Kidney epithelial cell (primary cell): ENCODE results near the gene MARCKSL1. TPM values are rescaled to one million over a fixed set of nuclear protein-coding genes. Genes with fewer than 3 reads are reported as not detected.

ENCODE experiments used
- DNase-seq: peaks from one replicate; pipeline ENCODE4 v3.0.0-alpha.2; 2010; ENCODE audit warnings: low read depth
- H3K27me3 ChIP-seq: 2 replicates; pipeline ENCODE4 v1.6.0; 2011; ENCODE audit warnings: low read length; ENCODE audit not compliant: control insufficient read depth, insufficient read depth
- H3K36me3 ChIP-seq: 2 replicates; pipeline ENCODE4 v1.5.1; 2011; ENCODE audit warnings: low read length; ENCODE audit not compliant: control insufficient read depth, insufficient read depth
- H3K4me3 ChIP-seq: 2 replicates; pipeline ENCODE4 v1.5.1; 2011; ENCODE audit warnings: low read depth, mild to moderate bottlenecking, control low read depth, low read length
- total RNA-seq: library from RNA; depleted of rRNA; stranded (reverse); fragments of >200 nt; gene quantifications from 2 replicates; pipeline ENCODE4 v1.2.3, GENCODE V29; 2015
- TF ChIP-seq, protein P1 (sequence below): IDR thresholded peaks from 2 replicates; pipeline ENCODE4 v1.5.1; 2011; ENCODE audit warnings: mild to moderate bottlenecking, moderate library complexity, low read length, control low read depth, inconsistent platforms; ENCODE audit not compliant: insufficient read depth, poor library complexity, severe bottlenecking

Gene MARCKSL1
- total RNA-seq, 1 donor from 2014 or later: 184 TPM

DNA sequence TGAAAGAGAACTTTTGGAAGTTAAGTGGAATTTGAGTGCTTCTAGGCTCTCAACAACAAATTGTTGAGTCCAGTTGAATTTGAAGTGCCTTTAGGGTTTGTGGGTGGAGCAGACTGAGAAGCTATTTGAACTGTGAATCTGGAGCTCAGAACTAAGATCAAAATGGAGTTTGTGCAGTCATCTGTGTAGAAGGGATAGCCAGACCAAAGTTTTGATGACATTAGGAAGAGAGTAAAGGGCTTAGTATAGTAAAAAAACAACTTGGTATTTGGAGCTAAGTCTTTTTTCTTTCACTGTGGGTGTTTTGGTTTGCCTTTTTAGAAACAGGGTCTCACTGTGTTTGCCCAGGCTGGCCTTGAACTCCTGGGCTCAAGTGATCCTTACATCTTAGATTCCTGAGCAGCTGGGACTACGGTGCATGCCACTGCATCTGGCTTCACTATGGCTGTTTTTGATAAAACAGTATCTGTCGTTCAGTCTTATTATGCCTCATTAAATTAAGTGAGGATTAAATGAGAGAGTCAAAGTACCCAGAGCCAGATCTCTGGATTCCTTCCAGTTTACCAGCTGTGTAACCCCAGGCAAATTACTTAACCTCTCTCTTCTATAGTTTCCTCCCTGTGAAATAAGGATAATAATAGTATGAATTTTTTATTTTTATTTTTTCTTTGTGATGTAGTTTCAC lies 24.2 kb downstream of the MARCKSL1 start:
- DNase-seq: no peak
- Histone ChIP-seq H3K27me3 (no peaks in the 10 kb centered on the region), H3K36me3 (no peaks in the 10 kb centered on the region), H3K4me3 (no peak overlapping the region)
- TF ChIP-seq, protein P1, sequence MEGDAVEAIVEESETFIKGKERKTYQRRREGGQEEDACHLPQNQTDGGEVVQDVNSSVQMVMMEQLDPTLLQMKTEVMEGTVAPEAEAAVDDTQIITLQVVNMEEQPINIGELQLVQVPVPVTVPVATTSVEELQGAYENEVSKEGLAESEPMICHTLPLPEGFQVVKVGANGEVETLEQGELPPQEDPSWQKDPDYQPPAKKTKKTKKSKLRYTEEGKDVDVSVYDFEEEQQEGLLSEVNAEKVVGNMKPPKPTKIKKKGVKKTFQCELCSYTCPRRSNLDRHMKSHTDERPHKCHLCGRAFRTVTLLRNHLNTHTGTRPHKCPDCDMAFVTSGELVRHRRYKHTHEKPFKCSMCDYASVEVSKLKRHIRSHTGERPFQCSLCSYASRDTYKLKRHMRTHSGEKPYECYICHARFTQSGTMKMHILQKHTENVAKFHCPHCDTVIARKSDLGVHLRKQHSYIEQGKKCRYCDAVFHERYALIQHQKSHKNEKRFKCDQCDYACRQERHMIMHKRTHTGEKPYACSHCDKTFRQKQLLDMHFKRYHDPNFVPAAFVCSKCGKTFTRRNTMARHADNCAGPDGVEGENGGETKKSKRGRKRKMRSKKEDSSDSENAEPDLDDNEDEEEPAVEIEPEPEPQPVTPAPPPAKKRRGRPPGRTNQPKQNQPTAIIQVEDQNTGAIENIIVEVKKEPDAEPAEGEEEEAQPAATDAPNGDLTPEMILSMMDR: no peak

DNA sequence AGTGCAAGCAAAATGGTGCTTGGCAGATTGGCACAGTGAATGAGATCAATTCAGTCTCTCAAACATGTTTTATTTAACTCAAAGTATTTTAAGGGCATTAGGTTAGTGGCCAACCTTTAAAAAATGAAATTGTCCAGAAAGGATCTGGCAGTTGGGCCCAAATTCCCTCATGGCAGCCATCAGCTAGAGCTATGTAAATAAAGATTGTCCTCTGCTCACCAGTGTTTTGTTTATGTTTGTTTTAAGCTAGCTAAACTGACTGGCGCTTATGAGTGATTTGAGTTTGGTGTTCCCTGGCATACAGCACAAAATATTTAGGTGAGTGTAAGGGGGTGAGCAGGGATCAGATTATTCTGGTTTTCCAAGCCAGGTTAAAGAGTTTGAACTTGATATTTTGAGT lies 26.1 kb downstream of the MARCKSL1 start:
- no peak overlapping the region for H3K4me3 ChIP-seq
- H3K36me3 ChIP-seq: no peaks in the 10 kb centered on the region
- TF ChIP-seq, protein P1: no peak
- DNase-seq: no peak
- no peaks in the 10 kb centered on the region for H3K27me3 ChIP-seq

DNA sequence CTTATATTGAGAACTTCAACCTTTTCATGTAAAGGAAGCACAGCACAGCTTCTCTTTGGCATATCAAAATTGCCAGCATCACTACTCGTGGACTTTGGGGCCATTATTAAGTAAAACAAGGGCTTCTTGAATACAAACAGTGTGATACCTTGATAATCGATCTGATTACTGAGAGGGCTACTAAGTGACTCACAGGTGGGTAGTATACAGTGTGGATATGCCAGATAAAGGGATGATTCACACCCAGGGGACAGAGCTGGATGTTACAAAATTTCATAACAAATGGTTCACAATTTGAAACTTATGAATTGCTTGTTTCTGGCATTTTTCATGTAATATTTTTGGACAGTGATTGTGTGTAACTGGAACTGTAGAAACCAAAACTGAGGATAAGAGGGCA lies 28.7 kb downstream of the MARCKSL1 start:
- DNase-seq: no peak
- no peaks in the 10 kb centered on the region for H3K27me3 ChIP-seq
- no peak overlapping the region for H3K4me3 ChIP-seq
- TF ChIP-seq, protein P1: no peak
- H3K36me3 ChIP-seq: no peaks in the 10 kb centered on the region

DNA sequence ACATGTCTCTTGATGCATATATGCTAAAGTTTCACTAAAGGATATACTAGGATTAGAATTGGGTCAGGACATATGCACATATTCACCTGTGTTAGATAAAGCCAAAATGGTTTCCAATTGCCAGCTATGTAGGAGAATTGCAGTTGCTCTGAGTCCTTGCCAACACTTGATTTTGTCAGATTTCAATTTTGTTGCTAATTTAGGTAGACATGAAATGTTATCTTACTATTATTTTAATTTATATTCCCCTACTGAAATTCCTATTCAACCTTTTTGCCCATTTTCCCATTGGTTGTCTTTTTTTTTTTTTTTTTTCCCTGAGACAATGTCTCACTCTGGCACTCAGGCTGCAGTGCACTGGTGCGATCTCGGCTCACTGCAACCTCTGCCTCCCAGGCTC lies 30.7 kb downstream of the MARCKSL1 start:
- no peaks in the 10 kb centered on the region for H3K27me3 ChIP-seq
- no peaks in the 10 kb centered on the region for H3K36me3 ChIP-seq
- DNase-seq: no peak
- TF ChIP-seq, protein P1: no peak
- no peak overlapping the region for H3K4me3 ChIP-seq

DNA sequence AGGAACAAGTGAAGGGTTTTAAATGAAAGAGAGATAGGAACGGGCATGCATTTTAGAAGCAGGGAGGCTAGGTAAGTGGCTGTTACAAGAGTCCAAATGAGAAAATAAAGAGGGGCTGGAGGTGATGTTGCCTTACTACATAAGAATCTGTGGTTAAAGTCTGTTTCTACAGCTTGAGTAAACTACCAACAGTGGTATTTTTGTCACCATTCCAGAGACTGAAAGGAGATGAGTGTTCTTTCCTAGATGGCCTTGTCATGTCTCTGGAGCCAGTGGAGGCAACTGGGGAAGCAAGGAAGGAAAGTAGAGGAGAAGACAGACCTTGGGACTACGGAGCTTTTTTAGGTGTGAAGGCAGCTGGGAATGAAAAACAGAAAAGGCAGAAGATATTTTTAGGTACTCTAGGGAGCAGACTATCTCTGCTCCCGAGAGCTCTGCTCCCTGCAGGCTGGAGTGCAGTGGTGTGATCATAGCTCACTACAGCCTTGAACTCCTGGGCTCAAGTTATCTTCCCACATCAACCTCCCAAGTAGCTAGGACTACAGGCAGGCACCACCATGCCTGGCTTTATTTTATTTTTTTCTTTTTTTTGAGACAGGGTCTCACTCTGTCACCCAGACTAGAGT lies 31.9 kb downstream of the MARCKSL1 start:
- no peak overlapping the region for H3K4me3 ChIP-seq
- H3K36me3 ChIP-seq: no peaks in the 10 kb centered on the region
- no peaks in the 10 kb centered on the region for H3K27me3 ChIP-seq
- TF ChIP-seq, protein P1: no peak
- DNase-seq: no peak
